Activated CD8-positive, alpha-beta memory T cell treated with anti-CD3 and anti-CD28 coated beads, Interleukin-2, amount 50 U/mL, for 1 hour (primary cell): ENCODE data around the gene EYA4.

Experiments
- DNase-seq: peaks from one replicate; pipeline ENCODE4 v3.0.0-alpha.2; 2020; ENCODE audit errors: extremely low read depth

The EYA4 gene

DNA sequence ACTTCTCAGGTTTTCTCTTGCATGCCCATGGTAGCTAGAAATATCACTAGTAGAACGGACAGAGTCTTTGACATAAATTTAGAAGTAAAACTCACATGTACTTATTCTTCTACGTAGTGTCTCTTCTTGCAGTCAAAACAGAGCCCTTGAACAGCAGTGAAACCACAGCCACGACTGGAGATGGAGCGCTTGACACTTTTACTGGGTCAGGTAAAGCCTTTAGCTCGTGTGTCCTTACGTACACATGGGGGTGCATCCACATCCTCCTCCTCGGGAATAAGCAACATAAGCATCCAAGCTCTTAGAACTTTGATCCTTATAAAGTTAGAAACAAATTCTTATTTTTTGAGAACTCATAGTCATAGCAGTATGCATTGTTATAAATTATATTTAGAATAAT lies 215.3 kb downstream of the EYA4 start:
- no peak for DNase-seq

GRCh38 chr6:133456944-133457343 lies 215.8 kb downstream of the EYA4 start:
- no peak for DNase-seq

DNA sequence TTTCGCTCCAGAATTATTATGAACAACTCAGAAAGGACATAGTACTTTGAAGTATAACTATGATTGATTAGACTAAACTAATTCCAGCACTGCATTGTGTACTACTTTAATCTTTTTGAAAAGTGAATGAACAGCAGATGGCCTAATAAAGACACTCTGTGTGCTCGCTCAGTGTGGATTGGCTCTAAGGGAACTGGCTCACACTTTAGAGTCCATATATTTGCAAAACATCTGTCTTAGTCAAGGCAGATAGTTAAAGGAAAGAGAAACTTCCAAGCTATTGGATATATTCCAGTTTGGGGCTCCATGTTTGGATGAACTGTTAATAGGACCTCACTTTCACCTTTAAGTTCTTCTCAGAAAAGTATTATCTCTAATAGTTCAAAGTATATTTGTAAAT lies 218.9 kb downstream of the EYA4 start:
- no peak for DNase-seq

GRCh38 chr6:133463790-133464189 lies 222.6 kb downstream of the EYA4 start:
- no peak for DNase-seq

- DNase-seq, result no peak
These were observed 225.5 kb downstream of the EYA4 start for GRCh38 chr6:133466680-133467079.

GRCh38 chr6:133467231-133467981 lies 226.2 kb downstream of the EYA4 start:
- no peak for DNase-seq

- DNase-seq, result no peak
These were observed 226.8 kb downstream of the EYA4 start for GRCh38 chr6:133467982-133468380.

DNA sequence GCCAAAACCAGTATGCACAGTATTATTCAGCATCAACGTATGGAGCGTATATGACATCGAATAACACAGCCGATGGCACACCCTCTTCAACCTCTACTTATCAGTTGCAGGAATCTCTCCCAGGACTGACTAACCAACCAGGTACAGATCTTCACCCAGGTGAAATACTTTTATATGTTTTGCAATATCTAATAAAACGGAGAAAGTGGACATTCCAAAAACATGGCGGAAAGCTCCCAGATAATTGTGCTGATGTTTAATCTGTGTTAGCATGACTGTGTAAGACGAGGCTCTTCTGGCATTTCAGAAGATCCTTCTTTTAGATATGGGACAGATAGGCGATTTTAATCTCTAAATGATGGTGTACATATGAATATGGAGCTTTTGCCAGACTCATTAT lies 227.4 kb downstream of the EYA4 start:
- no peak for DNase-seq

DNA sequence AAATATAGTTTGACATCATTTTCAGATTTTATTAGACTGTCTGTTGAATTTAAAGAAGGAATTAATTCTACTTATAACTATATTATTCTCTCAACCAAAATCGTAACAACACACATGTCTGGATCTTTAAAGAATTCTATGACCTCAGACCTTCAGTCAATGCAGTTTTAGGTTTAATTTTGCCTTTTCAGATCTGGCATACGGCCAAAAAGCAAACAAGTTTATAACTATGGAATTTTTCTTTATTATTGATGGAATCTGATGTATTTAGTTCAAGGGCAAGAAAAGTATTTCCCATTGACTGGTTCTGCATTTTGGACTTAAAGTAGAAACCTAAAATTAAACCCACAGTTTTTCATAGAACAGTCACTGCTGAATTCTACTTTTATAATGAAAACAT lies 233.4 kb downstream of the EYA4 start:
- no peak for DNase-seq

GRCh38 chr6:133478673-133479072 lies 237.5 kb downstream of the EYA4 start:
- no peak for DNase-seq

DNA sequence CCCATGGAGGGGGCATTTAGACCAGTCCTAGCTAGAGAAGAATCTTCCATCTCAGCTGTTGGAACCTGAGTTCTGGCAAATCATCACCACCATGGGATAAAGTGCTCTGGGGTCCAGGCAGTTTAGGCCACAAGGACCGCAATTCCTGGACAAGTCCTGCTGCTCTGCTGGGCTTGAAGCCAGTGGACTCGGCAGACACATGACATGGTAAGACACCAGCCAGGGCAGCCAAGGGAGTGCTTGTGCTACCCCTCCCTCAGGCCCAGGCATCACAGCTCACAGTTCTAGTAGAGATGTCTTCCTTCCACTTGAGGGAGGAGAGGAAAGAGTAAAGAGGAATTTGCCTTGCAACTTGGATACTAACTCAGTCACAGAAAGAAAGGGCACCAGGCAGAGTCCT lies 246.0 kb downstream of the EYA4 start:
- no peak for DNase-seq

GRCh38 chr6:133495205-133495903 lies 254.2 kb downstream of the EYA4 start:
- DNase-seq, result no peak

DNA sequence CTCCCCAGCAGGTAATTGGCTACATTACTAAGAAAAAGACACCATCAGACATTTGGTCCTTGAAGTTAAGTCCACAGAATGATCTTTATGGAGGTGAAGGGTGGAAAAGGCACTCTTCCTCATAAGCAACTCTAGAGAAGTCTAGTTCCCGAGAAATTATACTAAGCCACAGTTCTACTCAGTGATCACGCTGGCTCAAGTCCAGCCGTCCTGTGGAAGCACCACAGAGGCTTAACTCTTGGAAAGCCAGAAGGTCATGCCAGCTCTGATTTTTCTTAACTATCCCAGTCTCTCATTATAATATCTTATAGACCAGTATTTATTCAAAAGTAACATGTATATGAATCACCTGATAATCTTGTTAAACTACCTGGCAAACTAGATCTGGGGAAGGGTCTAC lies 258.5 kb downstream of the EYA4 start:
- no peak for DNase-seq

- DNase-seq, result no peak
These were observed 260.6 kb downstream of the EYA4 start for GRCh38 chr6:133501675-133502270.

DNA sequence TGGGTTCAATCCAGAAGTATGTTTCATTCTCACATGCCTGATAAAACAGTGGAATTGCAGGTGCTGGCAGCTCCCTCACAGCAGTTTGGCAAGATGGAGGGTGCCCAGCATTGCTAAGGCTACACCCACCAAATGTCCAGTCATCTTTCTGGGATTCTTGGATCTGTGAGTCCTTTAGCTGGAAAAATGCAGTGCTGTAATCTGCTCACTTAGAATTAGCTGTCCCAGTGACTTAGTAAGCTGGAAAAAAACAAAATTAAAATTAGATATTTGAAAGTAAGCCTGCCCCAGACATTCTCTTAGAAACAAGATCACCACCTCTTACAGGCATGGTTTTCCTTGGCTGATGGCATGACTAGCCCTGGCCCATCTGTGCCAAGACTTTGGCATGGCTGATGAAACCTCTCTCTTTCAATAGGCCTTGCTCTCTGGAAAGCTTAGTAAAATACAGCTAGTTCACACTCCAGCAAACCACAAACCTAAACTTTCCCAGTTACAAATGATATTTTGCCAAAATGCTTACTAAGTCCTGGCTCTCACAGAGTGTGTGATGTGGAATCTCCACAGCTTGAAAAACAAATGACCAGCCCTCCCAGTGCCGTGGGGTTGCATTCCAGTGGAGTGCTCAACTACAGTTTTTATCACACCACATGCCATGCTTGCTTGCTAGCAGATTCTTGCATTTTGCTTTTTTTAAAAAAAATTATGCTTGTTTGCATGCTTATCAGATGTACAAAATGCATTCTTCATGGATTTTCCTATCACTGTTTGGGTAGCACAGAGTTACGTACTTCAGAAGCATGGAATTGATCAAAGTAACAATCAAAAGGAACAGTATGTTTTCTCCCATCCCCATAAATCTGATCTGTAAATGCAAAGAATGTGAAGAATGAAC lies 261.5 kb downstream of the EYA4 start:
- no peak for DNase-seq

- DNase-seq, result no peak
These were observed 262.2 kb downstream of the EYA4 start for GRCh38 chr6:133503336-133503729.

GRCh38 chr6:133504158-133504557 lies 263.0 kb downstream of the EYA4 start:
- no peak for DNase-seq

- DNase-seq, result no peak
These were observed 263.6 kb downstream of the EYA4 start for GRCh38 chr6:133504761-133505160.

- DNase-seq, result no peak
These were observed 264.5 kb downstream of the EYA4 start for GRCh38 chr6:133505681-133506080.

GRCh38 chr6:133512410-133513016 lies 271.4 kb downstream of the EYA4 start:
- no peak for DNase-seq

- DNase-seq, result no peak
These were observed 282.7 kb downstream of the EYA4 start for GRCh38 chr6:133523816-133524215.

GRCh38 chr6:133526436-133526835 lies 285.3 kb downstream of the EYA4 start:
- DNase-seq, result no peak
